HG02623 (cell line): ENCODE results near the gene TCAP.

Experiments
- ATAC-seq: cut with Tn5 transposase; IDR thresholded peaks from one replicate; pipeline ENCODE4 v1.9.1; 2021; ENCODE audit warnings: moderate library complexity; ENCODE audit not compliant: unreplicated experiment

TCAP gene, protein sequence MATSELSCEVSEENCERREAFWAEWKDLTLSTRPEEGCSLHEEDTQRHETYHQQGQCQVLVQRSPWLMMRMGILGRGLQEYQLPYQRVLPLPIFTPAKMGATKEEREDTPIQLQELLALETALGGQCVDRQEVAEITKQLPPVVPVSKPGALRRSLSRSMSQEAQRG

GRCh38 chr17:39664581-39665561 is at the start of gene TCAP:
TCAP (plus strand) TSS chr17:39665349; CDS start chr17:39665360, 11 bp downstream.
- ATAC-seq, result no peak

DNA sequence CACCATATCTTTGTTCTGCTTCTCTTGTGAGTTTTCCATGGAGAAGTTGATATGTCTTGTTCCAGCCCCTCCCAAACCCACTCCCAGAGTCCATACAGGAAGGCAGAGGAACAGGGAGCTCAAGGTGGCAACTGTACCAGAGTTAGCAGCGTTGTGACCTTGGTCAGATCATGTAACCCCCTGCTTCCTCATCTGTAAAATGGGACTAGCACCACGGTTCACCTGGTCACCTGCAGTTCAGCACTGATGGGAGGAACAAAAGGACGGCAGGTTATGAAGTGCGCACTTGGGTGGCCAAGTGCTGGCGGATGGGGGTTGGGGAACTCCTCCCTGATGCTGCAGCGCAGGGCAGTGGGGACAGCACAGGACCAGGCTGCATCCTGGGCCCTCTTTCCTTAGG is 49.7 kb upstream of the TCAP start:
- ATAC-seq, result no peak

DNA sequence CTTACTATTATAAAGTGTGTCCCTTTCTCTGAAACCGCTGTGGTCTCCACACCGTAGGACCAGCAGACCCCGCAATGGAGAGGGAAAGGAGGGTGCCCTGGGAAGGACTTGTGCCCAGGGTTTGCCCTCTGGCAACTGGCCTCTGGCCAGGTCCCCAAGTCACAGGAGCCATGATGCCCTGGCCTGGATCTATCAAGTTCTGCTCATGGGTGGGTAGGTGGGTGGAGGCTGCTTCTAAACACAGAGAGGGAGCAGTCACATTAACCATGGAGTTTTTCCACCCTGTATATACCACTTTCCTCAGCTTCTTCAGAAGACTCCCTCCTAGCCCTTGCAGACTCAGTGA is 48.1 kb upstream of the TCAP start:
- ATAC-seq, result no peak

DNA sequence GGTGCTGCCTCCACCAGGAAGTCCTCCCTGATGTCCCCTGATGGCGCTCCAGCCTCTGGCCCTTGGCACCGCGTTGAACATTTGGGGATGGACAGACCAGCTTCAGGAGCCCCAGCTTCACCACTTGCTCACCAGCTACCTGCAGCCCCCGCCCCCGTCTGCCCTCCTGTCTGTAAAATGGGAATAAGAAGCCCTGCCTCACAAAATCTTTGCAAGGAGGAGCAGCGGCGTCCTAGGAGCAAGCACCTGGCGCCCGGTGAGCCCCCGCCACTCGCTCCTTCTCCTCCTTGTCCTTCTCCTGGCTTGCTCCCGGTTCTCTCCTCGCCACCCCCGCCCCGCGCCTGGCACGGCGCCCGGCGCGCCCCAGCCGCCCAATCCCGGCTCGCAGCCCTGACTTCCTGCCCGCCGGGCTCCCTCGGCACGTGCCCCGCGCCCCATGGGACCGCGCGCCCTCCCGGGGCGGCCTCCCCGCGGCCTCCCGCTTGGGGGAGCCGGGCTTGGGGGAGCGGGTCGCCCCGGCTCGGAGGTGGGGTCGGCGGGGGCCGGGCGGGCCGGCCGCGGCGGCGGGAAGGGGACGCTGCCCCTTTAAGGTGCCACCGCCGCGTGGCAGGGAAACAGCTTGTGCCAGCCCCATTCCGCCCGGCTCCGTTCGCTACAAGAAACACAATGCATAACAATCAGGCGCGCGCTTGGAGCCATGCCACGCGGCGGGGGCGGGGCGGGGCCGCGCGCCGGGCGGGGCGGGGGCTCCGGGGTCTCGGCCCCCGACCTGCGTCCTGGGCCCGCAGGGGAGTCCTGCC is 47.5 kb upstream of the TCAP start:
- no peak for ATAC-seq

DNA sequence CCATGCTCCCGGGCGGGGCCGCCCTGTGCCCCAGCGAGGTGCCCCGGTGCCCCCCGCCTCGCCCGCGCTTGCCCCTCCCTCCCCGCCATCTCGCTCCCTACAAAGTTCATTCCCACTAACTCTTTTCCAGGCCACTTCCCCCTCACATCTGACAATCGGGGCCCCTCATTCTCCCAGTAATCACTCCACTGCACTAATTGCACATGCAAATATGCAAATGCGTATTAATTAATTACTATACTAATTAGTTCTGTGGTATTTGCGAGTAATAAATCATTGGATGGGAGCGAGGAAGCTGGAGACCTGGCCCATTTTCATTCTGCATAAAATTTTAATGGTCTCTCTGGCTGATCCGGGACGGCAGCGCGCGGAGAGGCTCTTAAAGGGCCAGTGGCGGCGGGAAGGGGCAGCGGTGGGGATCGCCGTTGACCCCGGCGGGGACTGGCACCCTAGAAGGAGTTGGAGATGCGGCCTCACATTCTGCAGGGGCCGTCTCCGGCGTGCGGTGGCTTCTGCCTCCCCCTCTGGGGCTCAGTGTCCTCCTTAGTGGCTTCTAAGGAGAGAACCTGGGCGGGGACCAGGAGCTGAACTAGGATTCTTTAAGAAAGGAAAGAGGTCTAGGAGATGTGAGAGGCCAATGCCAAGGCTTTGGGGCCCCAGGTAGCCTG is 46.8 kb upstream of the TCAP start:
- ATAC-seq, result no peak

DNA sequence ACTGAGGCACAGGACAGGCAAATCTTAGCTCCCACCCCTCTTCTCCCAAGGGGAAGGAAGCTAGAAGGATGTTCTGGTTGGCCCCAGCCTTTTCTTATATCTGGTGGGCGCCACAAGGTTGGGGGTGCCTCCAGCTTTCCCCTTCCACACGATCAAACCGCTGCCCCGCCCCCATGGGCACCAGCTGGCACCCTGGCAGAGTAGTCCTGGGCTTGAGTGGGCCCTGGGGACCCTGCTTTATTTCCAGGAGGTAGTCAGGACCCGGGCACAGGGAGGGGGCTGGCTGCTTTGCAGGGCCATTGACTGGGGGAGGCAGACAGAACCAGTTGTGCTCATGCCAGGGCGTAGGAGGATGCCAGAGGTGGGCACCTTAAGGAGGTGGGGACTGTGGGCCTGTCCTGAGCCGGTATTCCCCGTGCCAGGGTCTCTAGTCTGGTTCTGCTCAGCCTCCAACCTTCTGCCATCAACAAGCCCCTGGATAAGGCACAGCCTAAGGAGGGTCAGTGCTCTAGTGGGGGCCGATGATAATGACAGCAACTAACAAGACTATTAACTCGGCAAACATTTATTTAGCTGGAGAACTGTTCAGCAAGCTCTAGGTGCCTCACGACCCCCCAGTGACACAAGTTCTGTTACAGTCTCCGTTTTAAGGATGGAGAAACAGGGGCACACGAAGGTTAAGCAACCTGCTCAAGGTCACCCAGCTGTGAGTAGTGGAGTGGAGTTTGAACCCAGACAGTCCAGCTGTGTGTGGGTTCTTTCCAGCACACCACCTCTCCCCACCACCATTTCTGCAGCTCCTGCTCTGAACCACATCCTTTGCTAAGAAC is 46.0 kb upstream of the TCAP start:
- ATAC-seq, result no peak

GRCh38 chr17:39619786-39620101 is 45.4 kb upstream of the TCAP start:
- ATAC-seq, result no peak

DNA sequence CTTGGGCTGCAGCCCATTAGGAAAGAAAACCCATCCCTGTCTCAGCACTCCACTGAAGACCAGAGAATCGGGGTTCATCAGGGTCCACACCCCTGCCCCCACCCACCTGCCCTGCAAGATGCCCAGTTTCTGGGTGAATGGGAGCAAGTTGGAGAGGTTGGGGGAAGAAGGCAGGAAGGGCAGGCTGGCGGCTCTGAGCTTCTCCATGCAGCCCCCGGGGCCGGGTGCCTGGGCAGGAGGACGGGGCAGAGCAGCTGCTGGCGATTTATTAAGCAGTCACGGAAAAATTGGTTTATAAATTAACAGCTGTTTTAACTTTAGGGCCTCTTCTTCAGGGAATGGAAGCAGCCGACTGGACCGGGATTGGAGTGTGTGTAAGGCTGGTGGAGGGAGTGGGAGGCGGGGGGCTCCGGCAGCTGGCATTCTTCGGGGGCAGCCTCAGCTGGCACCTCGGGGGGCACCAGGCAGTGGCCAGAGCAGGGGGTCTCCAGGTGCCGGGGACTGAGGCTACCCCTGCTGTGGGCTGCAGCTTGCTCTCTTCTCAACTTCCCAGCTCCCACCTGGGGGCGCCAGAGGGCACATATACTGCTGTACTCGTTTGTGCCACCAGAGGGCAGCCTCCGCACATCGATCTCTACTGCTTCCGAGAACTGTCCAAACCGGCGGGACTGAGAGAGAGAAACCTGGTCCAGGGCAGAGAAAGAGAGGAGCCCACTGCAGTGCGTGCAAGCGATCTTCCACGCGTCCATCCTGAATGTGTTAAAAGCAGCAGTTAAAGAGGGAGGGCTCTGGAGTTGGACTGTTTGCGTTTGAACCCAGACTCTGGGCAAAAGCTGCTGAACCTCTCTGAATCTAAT is 43.4 kb upstream of the TCAP start:
- ATAC-seq, result no peak

- ATAC-seq, result no peak
Measured at GRCh38 chr17:39622380-39623006, 42.7 kb upstream of the TCAP start.

DNA sequence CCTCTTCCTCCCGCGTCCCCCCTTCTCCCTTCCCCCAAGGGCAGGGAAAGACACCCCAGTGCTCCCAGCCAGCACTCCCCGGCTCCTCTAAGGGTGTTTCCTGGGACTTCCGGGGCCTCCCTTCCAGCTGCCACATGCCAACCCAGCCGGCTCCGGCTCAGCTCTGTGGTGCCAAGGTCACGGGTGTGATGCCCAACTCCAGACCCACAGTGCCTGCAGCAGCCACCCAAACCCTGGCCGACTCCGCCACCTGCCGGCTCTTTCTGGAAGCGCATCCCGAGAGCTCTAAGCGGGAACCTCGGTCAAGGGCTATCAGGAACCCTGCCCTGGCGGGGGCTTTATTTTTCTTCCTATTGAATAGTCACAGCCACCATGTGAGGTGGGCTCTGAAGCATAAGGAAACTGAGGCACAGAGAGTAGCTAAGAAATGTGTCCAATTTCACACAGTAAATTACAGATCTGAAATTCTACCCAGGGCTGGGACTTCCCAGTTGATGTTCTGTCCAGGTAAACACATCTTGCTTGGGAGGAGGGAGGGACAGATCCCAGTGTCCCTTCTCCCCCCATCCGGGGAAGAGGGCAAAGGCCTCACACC is 41.7 kb upstream of the TCAP start:
- ATAC-seq, result no peak

- ATAC-seq, result no peak
Measured at GRCh38 chr17:39624313-39624712, 40.8 kb upstream of the TCAP start.

- no peak for ATAC-seq
Measured at GRCh38 chr17:39625198-39625785, 39.9 kb upstream of the TCAP start.

DNA sequence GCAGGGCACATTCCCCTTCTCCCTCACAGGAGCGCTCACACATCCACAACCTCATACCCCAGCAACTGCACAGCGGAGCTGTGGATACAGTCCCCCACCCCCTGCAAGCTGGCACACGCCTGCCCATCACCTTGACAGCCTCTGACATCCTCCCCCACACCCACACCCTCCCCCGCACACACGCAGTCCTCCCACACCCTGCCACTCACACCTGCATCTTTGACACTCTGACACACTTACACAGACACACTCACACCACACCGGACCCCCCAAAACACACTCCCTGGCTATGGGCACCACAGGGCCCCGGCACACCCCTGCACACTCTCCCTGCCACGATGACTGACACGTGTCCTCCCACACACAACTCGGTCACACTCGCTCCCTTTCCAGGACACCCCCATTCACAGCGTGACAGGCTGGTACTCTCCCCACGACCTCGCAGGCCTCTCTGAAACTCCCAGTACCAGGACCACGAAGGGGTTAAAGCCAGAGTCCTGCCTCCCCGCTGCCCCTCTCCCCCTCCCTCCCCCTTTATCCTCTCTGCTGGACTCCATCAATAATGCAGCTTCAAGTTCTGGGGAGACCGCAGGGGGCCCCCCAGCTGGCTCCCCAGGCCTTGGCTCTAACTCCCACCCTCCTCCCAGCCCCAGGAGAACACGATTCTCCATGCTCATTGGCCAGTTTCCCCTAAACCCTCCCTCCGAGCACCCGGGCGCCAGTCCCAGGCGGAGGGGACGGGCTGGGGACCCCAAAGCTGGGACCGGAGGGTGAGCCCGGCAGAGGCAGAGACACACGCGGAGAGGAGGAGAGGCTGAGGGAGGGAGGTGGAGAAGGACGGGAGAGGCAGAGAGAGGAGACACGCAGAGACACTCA is 38.7 kb upstream of the TCAP start, which contains the start of gene PPP1R1B:
TSS of gene PPP1R1B (plus strand) at position 782 of the 876 bp plus-strand sequence. CDS start 441 bp downstream, outside the sequence.
- ATAC-seq, result no peak

DNA sequence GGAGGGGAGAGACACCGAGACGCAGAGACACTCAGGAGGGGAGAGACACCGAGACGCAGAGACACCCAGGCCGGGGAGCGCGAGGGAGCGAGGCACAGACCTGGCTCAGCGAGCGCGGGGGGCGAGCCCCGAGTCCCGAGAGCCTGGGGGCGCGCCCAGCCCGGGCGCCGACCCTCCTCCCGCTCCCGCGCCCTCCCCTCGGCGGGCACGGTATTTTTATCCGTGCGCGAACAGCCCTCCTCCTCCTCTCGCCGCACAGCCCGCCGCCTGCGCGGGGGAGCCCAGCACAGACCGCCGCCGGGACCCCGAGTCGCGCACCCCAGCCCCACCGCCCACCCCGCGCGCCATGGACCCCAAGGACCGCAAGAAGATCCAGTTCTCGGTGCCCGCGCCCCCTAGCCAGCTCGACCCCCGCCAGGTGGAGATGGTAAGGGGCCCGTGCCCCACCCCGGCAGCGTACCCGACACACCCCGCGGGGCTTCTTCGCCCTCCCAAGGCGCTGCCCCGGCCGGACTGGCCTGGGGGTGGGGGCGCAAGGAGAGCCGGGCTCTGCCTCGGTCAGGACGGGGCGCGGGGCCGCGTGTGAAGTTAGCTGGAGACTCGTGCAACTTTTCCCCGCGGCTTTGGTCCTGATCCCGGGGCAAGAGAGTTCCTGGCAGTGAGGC is 38.0 kb upstream of the TCAP start:
- ATAC-seq, result no peak

DNA sequence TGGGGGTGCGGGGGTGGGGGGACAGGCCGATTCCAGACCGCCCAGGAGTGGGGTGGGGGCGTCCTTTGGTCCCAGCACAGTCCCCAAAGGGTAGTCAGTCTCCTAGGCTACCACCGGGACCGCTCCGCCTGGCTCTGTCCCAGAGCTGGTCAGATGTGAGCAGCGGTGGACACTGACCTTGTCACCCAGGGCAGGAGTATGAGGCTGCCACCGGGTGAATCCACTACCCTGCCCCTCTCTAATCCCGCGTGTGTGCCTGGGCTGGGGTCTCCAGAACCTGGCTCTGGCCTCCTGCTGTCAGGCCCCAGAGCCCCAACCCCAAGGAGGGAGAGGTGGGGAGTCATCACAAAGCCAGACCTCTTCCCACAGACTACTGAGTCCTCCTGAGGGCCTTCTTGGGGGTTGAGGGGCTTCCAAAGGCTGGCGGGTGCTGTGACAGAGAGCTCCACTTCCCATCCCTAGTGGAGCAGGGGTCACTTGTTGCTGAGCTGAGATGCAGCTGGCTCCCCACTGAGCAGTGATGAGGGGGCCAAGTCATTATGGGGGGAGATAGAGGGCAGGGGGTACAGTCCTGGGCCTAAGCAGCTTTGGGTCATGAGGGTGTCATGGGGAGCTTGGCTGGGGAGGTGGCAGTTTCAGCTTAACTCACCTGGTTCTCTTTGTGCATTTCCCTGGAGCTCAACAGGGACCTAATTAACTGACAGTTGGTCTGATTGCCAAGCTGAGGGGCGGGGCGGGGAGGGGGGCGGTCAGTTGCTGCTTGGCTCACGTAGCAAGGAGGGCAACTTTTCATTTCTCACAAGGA is 37.2 kb upstream of the TCAP start:
- no peak for ATAC-seq
